HG03280 (cell line): ENCODE measurements around the gene SYTL2.
"Not testable (repeated sequence)": the region's sequence is repeated elsewhere in the genome, so short reads cannot be mapped to it uniquely, and the experiment has no call there.

Source experiments
- ATAC-seq: cut with Tn5 transposase; IDR thresholded peaks from one replicate; pipeline ENCODE4 v1.9.1; 2021; ENCODE audit warnings: mild to moderate bottlenecking, moderate library complexity; ENCODE audit not compliant: unreplicated experiment

SYTL2 gene

DNA sequence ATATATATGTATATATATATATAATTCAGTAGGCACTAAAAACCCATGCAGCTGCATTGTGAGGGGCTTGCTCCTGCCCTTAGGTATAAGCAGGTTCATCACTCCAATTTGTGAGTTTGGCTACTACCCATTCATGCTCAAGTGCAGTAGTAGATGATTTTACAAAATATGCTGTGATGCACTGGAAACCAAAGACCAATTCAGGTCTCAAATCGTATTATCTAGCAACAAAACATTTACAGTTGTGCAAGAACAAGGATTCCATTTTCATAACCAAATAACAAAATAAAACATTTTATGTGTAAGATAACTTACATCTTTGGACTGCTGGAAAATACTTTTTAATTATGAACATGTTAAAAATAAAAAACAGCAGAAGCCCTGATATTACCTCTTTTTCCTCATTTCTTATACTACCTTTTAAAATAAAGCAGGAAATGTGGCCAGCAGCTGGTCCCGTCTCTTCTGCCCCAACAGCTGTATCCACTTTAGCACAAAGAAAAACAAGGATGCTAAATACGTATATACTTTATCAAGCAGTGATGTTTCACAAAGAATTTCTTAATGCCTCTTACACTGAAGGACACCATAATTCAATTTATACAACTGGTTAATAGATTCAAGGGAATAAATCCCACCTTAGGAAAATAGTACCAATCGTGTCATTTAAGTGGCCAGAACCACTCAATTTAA, 148.8 kb downstream of the SYTL2 start:
- no peak for ATAC-seq

DNA sequence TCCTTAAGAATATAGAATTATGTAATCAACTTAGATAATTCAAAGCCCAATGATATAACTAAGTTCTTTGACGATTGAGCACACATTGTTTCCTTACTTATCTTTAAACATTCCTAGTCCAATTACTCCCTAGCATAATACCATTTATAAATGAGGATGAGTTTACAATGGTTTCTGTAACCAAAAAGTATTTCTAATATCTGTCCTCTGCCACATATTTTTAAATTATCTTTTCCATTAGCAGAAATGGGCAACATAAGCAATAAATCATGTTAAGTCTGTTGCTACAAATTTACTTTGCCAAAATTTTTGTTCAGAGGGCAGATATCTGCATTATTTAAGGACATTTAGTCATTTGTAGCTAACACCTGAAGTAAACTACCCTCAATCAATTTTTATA, 152.8 kb downstream of the SYTL2 start:
- ATAC-seq = no peak

DNA sequence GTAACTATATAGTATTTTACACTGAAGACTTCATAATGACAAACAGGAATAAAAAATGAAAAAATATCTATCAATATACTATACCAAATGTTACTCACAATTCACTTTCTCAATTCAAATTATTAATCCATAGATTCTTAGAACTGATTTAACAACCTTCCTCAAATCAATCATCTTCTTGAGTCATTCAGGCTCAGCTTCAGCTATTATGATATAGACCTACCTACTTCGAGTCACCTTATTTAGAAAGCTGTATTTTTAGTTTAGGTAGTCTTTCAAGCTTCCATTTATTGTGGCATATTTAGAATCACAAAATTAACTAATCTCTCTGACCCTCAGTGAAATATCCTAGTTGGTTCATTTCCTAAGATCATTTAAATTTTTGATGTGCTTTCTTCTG, 154.2 kb downstream of the SYTL2 start:
- ATAC-seq = no peak

DNA sequence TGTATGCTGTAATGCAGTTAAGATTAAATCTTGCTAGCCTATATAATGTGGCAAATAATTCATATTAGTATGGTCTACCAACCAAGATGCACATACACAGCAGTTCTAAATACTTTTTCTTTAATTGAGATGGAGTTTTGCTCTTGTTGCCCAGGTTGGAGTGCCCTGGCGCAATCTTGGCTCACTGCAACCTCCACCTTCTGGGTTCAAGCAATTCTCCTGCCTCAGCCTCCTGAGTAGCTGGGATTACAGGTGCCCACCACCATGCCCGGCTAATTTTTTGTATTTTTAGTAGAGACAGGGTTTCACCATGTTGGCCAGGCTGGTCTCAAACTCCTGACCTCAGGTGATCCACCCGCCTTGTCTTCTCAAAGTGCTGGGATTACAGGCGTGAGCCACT, 156.6 kb downstream of the SYTL2 start:
- not testable (repeated sequence) for ATAC-seq

DNA sequence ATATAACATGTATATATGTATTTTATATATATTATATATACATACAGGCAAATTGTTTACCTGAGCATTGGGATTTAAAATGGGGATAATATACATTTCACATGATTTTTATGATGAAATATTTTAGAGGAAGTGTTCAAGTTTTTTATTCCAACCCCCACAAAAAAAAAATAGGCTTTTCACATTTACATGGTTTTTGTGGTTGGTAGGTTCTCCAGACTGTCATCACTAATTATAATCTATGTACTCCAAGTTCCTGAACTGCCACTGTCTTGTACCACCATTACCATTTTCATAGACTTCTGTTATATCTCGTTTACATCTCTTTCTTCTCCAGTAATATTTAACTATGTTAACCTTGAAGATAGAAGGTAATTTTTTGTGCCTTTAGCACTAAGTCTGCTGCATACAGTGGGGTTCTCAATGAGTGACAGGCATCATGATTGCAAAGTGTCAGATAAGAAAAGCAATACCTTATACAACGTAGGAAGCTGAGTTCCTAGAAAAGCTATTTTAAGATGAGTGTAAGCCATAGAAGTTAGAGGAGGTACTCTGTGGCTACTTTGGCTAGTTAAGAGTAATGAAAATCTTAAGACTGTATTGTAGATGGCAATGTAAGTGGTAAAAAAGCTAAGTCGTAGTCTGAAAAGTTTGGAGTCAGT, 158.0 kb downstream of the SYTL2 start:
- ATAC-seq = no peak

DNA sequence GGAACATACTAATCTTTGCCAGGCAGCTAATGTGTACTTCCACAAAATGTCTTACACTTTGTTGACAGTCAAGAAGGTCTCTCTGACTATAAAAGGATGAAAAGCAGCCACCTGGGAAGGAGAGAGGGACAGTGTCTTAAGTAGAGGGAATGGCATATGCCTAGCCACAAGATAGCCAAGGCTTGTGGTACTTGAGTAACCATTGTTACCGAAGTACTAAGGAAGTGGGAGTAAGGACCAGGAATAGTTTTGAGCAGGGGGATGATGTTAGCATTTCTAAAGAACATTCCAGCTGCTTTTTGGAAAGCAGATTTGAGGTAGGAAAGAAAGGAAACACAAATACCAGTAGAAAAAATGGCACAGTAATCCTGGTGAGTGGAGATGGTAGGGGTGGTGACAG, 159.8 kb downstream of the SYTL2 start:
- ATAC-seq = no peak

DNA sequence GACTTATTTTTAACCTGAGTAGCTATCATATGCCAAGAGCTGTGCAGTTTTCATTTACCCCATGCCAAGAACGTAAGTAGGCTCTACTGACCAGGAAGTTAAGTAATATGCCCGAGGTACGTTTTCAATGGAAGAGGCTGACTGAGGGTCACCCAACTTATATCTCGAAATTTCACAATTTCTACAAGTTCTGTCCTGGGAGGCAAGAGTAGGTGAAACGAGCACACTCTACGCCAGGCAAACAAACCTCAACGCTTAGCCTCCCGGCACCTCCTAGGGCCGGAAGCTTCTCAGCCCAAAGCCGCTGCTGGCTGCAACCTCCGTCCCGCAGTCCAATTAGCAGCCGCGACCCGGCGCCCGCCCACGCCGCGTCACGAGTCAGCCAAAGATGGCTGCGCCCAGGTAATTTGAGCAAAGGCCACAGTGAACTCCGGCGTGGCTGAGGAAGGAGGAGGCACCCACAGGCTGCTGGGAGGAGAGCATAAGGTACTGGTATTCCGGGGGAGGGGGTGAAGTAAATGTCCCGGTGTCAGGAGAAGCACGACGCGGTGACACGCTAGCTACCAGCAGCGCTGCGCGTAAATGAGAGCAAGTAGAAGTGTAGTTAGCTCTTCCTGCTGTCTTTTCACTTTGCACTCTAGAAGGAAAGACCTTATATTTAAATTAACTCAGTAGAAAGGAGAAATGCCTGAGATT, 163.2 kb downstream of the SYTL2 start, which contains the start of gene TMEM126A:
TMEM126A (plus strand) TSS at position 364 of the 696 bp plus-strand sequence. CDS start 2,289 bp downstream, outside the sequence.
- ATAC-seq = peak; percentile 100

DNA sequence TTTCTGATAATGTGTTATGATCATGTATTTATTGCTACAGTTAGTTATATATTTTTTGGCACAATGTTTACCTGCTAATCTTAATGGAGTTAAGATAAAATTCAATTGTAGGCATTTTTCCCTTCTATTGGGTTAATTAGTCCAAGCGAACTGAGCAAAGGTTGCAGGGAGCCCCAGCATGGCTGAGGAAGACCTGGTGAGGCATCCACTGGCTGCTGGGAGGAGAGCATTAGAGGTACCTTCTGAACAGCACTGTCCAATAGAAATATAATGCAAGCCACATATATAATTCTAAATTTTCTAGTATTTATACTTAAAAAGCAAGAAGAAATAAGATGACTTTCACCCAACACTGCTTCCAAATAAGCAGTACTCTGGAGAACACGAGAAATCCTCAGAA, 163.9 kb downstream of the SYTL2 start:
- no peak for ATAC-seq
